Fibroblast of lung (primary cell): ENCODE results near the gene L3MBTL4.

Experiments
- CTCF ChIP-seq, 2 donors: IDR thresholded peaks in 1 of 2; conservative IDR thresholded peaks in 1 of 2; 1 replicate in 1 of 2; 2 replicates in 1 of 2; pipeline ENCODE4 v1.5.1; 2011 to 2012; ENCODE audit warnings: low read length in 2 of 2, control low read depth in 1 of 2, inconsistent platforms in 1 of 2, low read depth in 1 of 2, mild to moderate bottlenecking in 1 of 2
- EZH2 ChIP-seq: IDR thresholded peaks from 2 replicates; pipeline ENCODE4 v1.5.1; 2012; ENCODE audit warnings: low read length, control low read depth, mild to moderate bottlenecking; ENCODE audit errors: missing control alignments

GRCh38 chr18:6222271-6222670 lies 192.4 kb downstream of the L3MBTL4 start:
- TF ChIP-seq CTCF (conservative IDR thresholded peaks at IDR 0.05 in 1 of 2, IDR thresholded peaks at IDR 0.05 in 1 of 2; ENCODE audit: low read depth in 1 of 2, low read length in 2 of 2) (no peak), EZH2 (no peak)
